ENCODE data around the gene PAIP2B.
A peak's percentile ranks its signal among the peaks of the same experiment; 100 is the strongest.
"Not testable (repeated sequence)": the region's sequence is repeated elsewhere in the genome, so short reads cannot be mapped to it uniquely, and the experiment has no call there.

Gene PAIP2B

DNA sequence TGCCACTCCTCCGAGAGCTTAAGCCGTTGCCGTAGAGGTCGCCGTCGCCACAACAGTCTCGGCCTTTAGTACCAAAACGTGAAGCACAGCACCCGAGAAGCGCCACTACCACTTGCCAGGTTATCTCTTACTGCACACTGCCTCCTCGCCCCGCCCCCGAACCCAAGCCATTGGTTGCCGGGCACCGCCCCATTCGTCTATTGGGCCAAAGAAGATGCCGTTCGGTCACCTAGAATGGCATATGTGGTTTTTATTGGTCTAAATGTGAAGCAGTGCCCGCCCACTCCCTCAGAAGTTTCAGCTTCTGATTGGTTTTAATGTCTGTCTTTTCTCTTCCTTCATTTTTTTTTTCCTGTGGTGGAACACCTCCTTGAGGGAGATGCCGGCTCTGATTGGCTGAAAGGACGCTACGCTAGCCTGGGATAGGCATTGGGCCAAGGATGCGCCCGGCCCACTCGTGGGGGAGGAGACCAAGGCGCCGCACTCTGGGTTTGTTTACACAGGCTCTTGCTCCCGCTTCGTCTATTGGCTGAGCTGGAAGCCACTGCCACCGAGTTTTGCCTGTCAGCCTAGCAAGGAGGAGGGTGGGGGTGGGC is at the start of gene PAIP2B:
Gene PAIP2B, minus strand, starts transcription at position 139 of the 596 bp plus-strand sequence. CDS start 24,514 bp downstream, outside the sequence.
- DNase-seq (ENCODE audit: low read depth) = peak; percentile 90

- no peak for DNase-seq (ENCODE audit: low read depth)
Measured at GRCh38 chr2:71275939-71276310, 49.0 kb upstream of the PAIP2B start.

- no peak for DNase-seq (ENCODE audit: low read depth)
Measured at GRCh38 chr2:71269511-71270090, 42.7 kb upstream of the PAIP2B start.

- no peak for DNase-seq (ENCODE audit: low read depth)
Measured at GRCh38 chr2:71263386-71263785, 36.5 kb upstream of the PAIP2B start.

DNA sequence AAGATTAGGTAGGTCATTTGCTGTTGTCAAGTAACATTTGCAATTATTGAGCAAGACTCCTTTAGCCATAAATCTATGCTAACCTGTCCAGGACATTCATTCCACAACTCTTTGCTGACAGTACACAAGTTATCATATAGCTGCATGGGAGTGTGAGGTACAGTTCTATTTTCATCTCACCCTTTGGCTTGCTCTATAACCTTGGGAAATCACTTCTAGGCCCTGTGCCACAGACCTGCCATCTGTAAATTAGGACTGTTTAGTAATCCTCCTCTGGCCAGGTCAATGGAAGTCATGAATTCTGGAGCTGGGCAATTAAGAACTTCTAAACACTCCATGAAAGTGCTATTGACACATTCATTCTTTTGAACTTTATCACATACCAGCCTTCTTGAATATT is 34.6 kb upstream of the PAIP2B start:
- no peak for DNase-seq (ENCODE audit: low read depth)

DNA sequence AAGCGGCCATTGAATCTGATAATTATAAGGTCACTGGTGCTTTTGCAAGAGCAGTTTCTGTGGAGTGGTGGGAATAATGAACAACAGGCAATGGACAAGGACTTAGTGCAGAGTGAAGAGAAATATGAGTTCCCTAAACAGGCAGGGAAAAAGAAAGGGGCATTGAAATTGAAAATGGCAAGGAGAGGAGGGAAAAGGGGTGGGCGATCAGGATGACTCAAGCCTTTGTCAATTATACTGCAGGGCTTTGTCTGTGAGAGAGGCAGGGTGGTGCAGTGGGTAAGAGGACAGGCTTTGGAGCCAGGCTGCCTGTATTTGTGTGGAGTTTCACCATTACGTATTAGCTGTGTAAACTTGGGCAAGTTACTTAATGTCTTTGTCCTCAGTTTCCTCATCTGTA is 29.5 kb upstream of the PAIP2B start:
- no peak for DNase-seq (ENCODE audit: low read depth)

DNA sequence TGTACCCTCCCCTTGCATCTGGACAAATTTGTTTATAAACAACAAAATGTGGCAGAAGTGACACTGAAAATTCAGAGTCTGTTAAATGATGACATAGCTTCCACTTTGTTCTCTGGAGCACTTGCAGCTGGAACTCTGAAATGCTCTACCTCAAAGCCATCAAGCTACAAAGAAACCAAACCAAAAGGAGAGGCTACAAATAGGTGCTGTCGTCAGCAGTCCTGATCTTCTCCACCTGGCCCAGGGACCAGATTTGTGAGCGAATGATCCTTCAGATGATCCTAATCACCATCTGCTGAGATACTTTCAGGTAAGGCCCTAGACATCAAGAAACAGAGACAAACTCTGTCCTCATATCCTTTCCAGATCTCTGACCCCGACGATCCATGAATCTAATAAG is 27.9 kb upstream of the PAIP2B start:
- DNase-seq (ENCODE audit: low read depth) = no peak

GRCh38 chr2:71254078-71254477 is 27.2 kb upstream of the PAIP2B start:
- no peak for DNase-seq (ENCODE audit: low read depth)

DNA sequence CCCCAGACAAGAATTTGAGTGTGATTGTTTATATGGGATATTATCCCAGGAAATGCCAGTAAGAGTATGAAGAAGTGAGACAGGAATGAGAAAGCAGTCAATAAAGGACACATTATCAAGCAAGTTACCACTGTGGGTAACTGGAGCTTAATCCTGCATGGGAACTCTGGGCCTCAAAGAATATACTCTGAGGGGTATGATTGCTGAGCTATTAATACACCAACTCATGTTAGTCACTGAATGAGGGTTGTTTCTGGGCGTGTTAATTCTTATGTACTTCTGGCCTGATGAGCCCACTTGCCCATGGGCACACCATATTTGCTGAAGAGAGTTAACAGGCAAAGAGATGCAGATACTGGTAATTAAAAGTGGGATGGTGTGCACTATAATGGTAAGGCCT is 26.6 kb upstream of the PAIP2B start:
- no peak for DNase-seq (ENCODE audit: low read depth)

DNA sequence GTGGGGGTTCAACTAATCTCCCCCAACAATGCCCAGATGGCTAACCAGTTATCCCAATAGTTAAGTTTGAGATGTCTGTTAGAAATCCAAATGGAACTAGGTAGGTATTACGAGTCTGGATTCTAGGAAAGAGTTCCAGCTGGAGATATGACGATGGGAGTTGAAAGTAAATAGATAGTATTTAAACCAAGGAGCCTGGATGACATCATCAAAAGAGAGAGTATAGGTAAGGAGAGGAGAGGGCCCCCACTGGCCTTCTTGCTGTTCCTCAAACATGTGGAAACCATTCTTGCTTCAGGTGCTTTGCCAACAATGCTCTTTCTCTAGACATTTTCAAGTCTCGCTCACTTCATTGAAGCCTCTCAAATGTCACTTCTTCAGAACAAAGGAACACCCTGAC is 26.0 kb upstream of the PAIP2B start:
- no peak for DNase-seq (ENCODE audit: low read depth)

DNA sequence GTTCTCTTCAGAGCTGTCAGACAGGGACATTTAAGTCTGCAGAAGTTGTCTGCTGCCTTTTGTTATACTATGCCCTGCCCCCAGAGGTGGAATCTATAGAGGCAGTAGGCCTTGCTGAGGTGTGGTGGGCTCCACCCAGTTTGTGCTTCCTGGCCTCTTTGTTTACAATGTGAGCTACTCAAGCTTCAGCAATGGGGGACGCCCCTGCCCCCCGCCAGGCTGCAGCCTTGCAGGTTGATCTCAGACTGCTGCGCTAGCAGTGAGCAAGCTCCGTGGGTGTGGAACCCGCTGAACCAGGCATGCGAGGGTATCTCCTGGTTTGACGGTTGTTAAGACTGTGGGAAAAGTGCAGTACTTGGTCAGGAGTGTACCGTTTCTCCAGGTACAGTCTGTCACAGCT is 24.0 kb upstream of the PAIP2B start:
- DNase-seq (ENCODE audit: low read depth) = no peak

GRCh38 chr2:71244302-71244660 is 17.4 kb upstream of the PAIP2B start:
- no peak for DNase-seq (ENCODE audit: low read depth)

DNA sequence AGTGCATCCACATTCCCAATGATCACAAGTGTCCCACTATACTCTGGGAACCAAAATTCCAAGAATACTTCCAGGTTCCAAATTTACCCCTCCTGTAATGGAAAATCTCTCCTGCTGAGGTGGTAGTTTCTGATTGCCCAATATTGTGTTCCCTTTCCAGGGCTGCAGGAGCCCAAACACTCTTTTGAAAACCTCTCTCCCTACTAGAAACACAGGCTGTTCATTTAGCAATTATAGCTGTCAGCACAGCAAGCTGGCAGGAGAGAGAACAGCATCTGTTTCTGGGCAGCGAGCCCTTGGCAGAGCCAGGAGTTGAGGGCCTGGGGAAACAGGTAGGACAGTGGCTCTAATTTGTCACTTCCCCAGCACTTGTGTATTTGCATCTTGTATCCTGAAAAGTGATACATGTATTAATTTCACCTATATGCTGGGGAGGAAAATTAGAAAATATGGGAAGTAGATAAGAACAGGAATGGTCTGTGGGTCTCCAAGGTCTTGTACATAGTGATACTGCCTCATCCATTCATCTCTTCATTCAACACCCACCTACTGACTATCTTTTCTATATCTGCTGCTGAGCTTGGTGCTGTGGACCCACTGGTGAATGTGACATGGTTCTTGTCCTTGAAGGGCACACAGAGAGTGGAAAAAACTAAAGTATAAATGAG is 16.9 kb upstream of the PAIP2B start:
- DNase-seq (ENCODE audit: low read depth) = no peak

DNA sequence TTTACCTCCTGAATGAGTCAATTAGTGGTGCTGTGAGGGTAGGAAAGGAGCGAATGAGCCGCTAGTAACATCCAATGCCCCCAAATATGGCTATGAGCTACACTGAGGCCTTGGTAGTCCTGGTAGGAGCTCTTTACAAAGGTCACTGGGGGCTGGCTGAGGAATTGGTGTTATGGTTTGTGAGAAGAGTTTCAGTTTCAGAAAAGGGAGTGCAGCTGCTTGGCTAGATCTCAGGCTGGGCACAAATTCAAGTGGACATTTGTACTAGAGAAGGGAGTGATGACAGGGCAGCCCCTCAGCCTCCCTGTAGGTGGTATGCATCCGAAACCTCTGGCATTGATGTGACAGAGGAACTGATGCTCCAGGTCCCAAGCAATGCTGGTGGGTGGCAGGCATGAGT is 13.9 kb upstream of the PAIP2B start:
- no peak for DNase-seq (ENCODE audit: low read depth)

GRCh38 chr2:71238089-71238488 is 11.2 kb upstream of the PAIP2B start:
- DNase-seq (ENCODE audit: low read depth) = no peak

DNA sequence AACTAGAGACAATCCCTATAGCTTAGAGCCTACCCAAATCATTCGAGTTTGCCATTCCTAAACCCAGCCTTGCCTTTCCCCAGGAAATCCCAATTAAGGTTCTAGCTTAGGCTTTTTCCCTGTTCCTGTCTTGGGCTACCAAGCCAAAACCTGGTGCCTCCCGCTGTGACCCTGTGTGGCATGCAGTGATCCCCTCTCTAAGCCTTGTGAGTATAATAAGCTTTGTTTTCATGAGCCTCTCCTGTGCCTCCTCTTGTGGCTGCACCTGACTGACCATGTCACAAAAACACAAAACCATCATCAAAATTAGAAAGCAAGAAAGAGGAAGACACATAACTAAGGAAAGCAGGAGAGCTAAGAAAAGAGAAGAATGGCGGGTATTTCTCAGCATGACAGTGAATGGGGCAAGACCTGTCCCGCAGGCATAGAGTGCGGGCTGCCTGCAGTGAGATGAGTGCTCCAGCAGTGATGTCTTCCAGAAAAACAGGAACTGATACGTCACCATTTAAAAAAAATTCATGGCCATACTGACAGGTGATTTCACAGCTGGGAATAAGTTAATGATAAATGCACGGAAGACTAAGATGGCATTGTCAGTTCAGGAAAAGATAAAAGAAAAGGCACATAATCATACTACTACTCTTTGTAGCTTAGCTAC is 9.2 kb upstream of the PAIP2B start:
- no peak for DNase-seq (ENCODE audit: low read depth)

- not testable (repeated sequence) for DNase-seq (ENCODE audit: low read depth)
Measured at GRCh38 chr2:71233072-71233471, 6.2 kb upstream of the PAIP2B start.

DNA sequence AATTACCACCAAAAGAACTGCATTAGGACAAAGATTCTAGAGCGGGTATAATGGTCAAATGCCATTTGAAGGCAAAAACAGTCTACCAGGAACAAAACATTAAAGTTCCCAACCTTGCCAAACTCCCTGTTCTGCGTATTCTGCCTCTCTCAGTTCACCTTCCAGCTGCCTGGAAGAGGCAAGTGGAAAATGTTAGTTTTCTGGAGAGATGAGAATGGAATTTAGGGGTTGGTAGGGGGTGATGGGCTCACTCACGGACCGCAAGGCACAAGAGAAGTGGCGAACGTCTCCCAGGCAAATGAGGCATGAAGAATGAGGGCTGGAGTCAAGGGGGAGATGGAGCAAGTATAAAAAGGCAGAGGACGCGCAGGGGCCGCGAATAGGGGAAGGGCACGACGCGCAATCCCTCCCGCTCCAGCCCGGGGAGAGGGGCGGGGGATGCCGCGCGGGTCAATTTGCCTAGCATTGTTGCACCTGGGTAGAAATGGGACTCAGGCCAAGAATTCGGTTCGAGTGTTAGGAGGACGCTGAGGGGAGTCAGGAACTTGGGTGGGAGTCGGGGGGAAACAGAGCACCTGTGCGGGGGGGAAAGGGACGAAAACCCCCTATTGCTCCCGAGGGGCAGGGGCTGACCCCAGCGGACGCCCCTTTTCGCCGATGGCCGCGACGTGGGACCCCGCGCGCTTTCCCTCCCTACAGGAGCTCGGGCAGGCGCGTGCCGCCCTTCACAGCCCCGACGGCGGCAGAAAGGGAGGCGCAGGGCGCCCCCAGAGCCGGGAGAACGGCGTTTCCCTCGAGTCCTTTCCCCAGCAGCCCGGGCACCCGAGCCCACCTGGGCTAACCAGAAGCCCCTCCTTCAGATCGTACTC is 573 bp downstream of the PAIP2B start:
- no peak for DNase-seq (ENCODE audit: low read depth)

DNA sequence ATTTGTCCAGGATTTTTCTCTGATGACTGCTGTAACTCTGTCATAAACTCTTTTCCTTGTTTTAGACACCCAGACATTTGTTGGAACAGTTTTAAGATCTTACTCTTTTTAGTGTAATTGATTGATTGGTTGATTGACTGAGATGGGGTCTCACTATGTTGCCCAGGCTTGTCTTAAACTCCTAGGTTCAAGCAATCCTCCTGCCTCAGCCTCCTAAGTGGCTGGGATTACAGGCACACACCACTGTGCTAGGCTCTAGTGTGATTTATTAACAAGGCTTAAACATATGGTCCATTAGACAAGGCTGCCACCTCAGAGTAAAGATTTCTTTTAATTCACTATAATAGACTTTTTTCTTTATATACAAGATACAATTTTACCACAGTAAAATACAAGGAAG is 2.0 kb downstream of the PAIP2B start:
- DNase-seq (ENCODE audit: low read depth) = no peak

DNA sequence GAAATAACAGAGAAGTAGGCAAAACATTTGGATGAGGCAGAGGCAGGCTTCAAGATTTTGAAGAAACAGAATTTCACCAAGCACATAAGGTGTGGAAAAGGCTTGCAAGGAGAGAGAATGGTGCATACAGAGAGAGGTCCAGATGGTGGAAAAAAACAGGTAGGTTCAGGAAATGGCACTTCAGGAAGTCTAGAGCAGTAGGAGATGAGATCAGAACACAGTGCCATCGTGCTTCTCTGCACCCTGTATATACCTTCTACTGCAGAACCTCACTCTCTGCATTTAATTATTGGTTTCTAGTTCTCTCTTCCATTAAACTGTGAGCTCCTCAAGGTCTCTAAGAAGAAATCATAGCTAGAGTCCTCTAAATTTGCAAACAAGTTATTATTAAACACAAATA is 2.4 kb downstream of the PAIP2B start:
- DNase-seq (ENCODE audit: low read depth) = no peak

- DNase-seq (ENCODE audit: low read depth) = peak; percentile 11
Measured at GRCh38 chr2:71223767-71224333, 3.1 kb downstream of the PAIP2B start.

DNA sequence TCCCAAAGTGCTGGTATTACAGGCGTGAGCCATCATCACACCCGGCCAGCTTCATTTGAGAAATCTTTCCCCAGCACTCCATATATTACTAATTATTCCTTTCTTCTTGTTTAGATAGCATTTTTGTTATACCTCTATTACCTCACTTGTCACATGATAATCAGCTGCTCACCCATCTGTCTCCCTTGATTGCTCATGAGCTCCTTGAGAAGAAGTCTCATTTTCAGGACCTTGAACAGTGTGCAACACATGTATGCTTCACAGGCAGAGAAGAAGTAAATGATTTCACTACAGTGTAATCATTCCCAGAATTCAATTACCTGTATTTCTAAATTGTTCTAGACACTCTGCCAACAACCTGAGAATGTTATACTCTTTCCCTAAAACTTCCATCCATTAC is 6.2 kb downstream of the PAIP2B start:
- no peak for DNase-seq (ENCODE audit: low read depth)
